Measurements from ENCODE around the gene LYRM2.

The LYRM2 gene

GRCh38 chr6:89518352-89519055 is 120.0 kb downstream of the LYRM2 start:
- DNase-seq (ENCODE audit: low spot score): no peak
- H3K27ac ChIP-seq: no peak overlapping the region
- no peak for TF ChIP-seq CTCF (conservative IDR thresholded peaks at IDR 0.05; ENCODE audit: low read depth)
- ChIA-PET POLR2A (ENCODE audit: low non-redundant PET) (no interaction called here), CTCF (no interaction called here)

Data from RWPE1 (cell line).